Activated CD4-positive, alpha-beta T cell treated with anti-CD3 and anti-CD28 coated beads, Interleukin-2, amount 50 U/mL, for 4 hours (primary cell): ENCODE results near the gene LRIG2.
"Not testable (repeated sequence)": the region's sequence is repeated elsewhere in the genome, so short reads cannot be mapped to it uniquely, and the experiment has no call there.

ENCODE experiments used
- DNase-seq, 2 experiments: peaks; one replicate each; pipeline ENCODE4 v3.0.0-alpha.2; 2020

LRIG2 gene

GRCh38 chr1:113072757-113073478, at the start of gene LRIG2:
Gene LRIG2 (plus strand): TSS chr1:113073198. CDS start chr1:113073407, 209 bp downstream.
- DNase-seq = peak; percentile 98 to 99

DNA sequence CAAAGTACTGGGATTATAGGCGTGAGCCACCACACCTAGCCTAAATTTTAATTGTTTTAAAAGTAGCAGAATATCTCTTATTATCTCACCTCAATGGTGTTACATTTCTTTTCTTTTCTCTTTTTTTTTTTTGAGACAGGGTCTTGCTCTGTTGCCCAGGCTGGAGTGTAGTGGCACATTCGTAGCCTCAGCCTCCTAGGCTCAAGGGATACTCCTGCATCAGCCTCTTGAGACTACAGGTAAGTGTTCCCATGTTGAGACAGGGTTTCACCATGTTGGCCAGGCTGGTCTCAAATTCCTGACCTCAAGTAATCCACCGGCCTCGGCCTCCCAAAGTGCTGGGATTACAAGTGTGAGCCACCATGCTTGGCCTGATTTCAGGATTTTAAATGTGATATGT, 49.7 kb upstream of the LRIG2 start:
- DNase-seq = not testable (repeated sequence)

- no peak for DNase-seq
Observed at GRCh38 chr1:113027007-113027406, 46.0 kb upstream of the LRIG2 start.

GRCh38 chr1:113027449-113027848, 45.5 kb upstream of the LRIG2 start:
- no peak for DNase-seq

DNA sequence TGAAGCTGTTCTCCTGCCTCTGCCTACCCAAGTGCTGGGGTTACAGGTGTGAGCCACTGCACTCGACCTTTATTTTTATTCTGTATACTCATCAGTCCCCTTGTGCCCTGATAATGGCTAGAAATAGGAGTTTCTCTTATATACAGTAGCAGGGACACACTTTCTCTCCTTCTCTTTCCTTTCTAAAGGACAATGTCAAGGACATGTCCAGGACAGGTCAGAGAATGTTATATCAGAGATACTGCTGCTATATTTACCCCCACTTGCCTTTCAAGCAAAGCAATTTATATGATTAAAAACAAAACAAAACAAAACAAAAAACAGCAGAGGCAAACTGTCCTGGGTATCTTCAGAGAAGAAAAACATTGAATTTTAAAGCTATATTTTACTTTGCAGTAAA, 43.2 kb upstream of the LRIG2 start:
- DNase-seq = no peak

- no peak for DNase-seq
Observed at GRCh38 chr1:113031171-113031933, 41.6 kb upstream of the LRIG2 start.

DNA sequence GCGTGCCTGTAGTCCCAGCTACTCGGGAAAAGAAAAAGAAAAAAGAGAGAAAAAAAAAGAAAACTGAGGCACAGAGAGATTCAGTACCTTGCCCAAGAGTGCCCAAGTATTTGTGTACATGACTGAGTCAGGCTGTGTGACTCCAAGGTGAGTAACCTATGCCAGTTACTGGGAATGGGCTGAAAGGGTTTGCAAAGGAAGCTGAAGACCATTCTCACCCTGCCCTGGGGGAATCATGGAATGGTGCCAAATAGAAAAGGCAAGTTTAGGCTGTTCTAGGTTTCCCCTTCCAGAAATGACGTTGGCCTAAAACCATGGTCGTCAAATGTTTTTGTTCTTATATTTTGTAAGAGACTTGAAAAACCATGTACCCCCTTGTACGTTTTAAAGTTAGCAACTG, 37.9 kb upstream of the LRIG2 start:
- DNase-seq = no peak

DNA sequence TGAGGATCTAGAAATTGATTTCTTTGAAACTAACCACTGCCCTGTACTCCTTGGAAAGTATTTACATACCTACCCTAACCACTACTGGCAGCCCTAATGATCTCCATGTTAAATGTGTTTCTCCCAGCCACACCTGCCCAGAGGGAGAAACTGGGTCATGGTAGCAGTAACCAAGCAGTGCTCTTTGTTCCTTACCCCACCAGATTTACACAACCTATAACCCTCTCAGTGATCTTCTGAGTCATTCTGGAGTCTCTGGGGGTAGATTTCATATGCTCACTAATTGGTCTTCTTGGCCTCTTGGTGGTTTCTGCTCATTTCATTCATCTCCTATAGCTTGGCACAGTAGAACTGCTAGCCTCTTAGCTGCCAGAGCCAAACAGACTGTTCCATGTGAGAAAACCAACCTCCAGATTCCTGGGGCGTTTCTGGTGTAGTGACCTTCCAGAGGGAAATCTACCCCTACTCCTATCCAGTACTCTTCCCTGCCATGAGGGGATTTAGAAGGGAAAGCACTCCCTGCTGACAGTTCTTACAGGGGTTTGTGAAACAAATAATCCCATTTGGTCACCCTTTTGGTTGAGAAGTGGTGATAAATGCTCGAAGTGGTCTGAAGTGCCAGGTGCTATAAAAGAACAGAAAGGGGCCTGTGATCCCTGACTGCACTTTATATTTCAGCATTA, 36.2 kb upstream of the LRIG2 start:
- DNase-seq = no peak

DNA sequence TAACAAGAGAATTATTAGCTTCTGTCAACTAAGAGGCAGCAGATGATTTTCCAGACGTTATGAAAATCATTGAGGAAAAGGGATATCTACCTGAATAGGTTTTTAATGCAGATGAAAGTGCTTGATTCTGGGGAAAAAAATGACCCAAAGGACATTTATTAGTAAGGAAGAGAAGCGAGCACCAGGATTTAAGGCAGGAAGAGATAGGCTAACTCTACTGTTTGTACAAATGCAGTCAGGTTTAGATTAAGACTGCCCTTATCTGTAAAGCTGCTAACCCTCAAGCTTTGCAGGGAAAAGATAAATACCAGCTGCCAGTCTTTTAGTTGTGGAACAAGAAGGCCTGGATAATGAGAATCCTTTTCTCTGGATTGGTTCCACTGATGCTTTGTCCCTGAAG, 33.0 kb upstream of the LRIG2 start:
- DNase-seq = no peak

GRCh38 chr1:113040718-113041412, 32.1 kb upstream of the LRIG2 start:
- no peak for DNase-seq

DNA sequence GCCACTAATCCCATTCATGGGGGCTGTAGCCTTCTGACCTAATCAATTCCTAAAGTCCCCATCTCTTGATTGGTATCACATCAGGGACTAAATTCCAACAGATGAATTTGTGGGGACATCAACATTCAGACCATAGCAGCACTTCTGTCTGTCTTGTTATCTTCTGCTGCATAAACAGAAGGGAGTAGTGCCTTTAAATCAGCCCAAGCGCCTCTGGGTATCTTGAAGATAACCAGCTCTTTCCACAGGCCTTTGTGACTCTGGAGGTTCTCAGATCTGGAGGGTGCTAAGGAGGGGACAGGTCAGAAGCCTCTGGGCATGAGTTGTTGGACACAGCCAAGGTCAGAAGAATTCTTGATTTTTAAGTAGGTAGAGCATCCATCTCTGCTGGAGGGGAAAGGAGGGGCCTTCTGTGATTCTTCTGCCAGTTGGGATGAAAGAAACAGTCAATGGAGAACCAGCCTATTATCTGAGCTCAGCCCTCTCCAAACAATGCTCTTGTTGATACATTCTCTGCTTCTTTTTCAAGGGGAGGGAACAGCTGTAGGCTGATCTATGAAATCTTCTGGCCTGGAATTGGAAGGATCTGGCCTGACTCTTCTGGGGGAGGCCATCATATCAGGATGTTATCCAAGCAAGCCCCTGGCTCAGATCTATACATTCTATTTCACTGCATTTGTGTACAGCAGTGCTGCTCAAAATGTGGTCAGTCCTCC, 31.3 kb upstream of the LRIG2 start:
- DNase-seq = no peak

DNA sequence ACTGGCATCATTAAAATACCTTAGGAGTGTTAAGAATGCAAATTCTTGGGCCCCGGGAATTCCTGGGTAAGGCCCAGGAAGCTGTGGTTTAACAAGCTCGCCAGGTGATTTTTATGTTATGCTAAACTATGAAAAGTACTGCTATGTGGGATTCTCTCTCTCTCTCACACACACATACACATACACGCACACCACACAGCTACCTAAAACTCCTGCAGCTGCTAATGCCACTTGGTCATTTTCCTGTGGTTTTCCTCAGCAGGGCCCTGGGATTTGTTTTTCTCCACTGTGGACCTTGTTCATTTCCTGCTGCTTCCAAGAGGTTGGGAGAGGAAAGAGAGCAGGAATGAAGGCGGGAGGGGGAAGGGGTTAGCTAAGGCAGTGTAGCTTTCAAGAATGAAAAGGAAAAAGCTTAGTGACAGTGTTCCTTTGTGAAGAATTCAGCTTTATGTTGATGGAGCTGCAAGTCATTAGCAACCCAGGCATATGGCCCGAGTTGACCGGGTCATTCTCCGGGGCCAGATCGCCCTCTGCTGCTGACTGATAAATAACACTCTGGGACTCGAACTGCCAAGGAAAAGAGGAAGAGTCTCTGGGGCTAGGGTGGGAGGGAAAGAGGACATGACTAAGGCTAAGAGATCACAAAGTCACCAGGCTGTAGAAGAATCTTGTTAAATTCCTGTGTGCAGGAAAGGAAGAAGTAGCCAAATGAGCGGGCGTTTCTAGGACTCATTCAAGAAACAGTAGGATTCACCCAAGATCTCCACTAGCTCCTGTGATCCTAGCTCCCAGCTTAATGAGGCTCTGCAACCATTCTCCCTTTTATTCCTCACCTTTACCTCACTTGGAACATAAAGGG, 30.5 kb upstream of the LRIG2 start:
- peak in 1 of 2 experiments; percentile 4 for DNase-seq

DNA sequence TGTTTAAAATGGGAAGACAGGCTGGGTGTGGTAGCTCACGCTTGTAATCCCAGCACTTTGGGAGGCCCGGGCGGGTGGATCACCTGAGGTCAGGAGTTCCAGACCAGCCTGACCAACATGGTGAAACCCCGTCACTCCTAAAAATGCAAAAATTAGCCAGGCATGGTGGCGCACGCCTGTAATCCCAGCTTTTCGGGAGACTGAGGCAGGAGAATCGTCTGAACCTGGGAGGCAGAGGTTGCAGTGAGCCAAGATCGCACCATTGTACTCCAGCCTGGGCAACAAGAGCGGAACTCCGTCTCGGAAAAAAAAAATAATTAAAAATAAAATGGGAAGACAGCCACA, 29.9 kb upstream of the LRIG2 start:
- DNase-seq = not testable (repeated sequence)

GRCh38 chr1:113046569-113046968, 26.4 kb upstream of the LRIG2 start:
- no peak for DNase-seq

DNA sequence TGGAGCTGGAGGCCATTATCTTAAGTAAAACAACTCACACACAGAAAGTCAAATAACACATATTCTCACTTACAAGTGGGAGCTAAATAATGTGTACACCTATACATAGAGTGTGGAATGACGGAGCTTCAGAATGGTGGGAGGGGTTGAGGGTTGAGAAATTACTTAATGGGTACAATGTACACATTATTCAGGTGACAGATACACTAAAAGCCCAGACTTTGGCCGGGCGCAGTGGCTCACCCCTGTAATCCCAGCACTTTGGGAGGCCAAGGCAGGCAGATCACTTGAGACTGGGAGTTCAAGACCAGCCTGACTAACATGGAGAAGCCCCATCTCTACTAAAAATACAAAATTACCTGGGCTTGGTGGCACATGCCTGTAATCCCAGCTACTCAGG, 24.9 kb upstream of the LRIG2 start:
- DNase-seq = no peak

- no peak for DNase-seq
Observed at GRCh38 chr1:113053344-113054126, 19.5 kb upstream of the LRIG2 start.

DNA sequence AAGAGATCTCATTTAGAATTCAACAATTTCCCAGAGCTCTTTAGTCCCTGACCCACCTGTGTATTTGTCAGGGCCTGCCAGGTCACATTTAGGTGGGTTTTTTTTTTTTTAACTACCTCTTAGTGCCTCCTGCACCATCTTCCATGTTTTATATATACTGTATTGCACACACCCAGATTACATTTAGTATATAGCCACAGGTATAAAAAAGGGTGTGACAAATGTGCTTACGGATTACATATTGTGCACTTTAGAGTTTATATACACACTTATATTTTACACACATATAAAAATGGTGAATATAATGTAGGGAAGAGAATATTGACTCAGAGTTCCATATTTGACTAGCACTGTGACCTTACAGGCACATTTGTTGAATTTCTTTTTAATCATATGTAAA, 17.4 kb upstream of the LRIG2 start:
- DNase-seq = no peak

- DNase-seq = no peak
Observed at GRCh38 chr1:113057006-113057405, 16.0 kb upstream of the LRIG2 start.

- DNase-seq = no peak
Observed at GRCh38 chr1:113058941-113059706, 13.9 kb upstream of the LRIG2 start.

GRCh38 chr1:113063456-113063855, 9.5 kb upstream of the LRIG2 start:
- not testable (repeated sequence) for DNase-seq
